H1 (cell line): ENCODE measurements around the gene TFF2. TPM values are rescaled to one million over a fixed set of nuclear protein-coding genes. Genes with fewer than 3 reads are reported as not detected.

Experiments
- CTCF ChIA-PET: fragments of 300-600 bp; sonication (Branson Sonifier 250); formaldehyde crosslinking; loops from one replicate; lab custom pipeline; 2021; ENCODE audit not compliant: partially characterized antibody; lab: Charles Lee
- POLR2A ChIA-PET: fragments of 300-600 bp; sonication (Branson Sonifier 250); formaldehyde crosslinking; loops from one replicate; lab custom pipeline; 2021; ENCODE audit warnings: inconsistent platforms; ENCODE audit not compliant: partially characterized antibody; lab: Charles Lee
- DNase-seq, 2 experiments: peaks; one replicate each; pipeline versions ENCODE4 v3.0.0 to v3.0.0-alpha.2; 2010 to 2022; ENCODE audit warnings: low spot score in 2 of 2, low read depth in 1 of 2, mixed read lengths in 1 of 2
- FAIRE-seq: peaks from 2 replicates; lab custom pipeline; 2011; peaks lifted over from hg19 to GRCh38; lab: Jason Lieb, UNC
- H2AFZ ChIP-seq: 2 replicates; pipeline ENCODE4 v1.8.1; 2012; ENCODE audit warnings: low read length, inconsistent platforms
- H2AK5ac ChIP-seq: 2 replicates; pipeline ENCODE4 v1.6.1; 2013; ENCODE audit warnings: low read depth, low read length
- H2BK120ac ChIP-seq: replicated peaks from 2 replicates; pipeline ENCODE3; 2013; ENCODE audit warnings: low read depth, low read length, inconsistent platforms
- H2BK12ac ChIP-seq: 2 replicates; pipeline ENCODE4 v1.6.1; 2013; ENCODE audit warnings: low read depth, low read length
- H2BK15ac ChIP-seq: 2 replicates; pipeline ENCODE4 v1.6.1; 2013; ENCODE audit warnings: low read length
- H2BK20ac ChIP-seq: 2 replicates; pipeline ENCODE4 v1.6.1; 2013; ENCODE audit warnings: low read length
- H2BK5ac ChIP-seq: 2 replicates; pipeline ENCODE4 v1.6.1; 2013; ENCODE audit warnings: low read depth, low read length
- H3K14ac ChIP-seq: 2 replicates; pipeline ENCODE4 v1.6.1; 2013; ENCODE audit warnings: inconsistent platforms; ENCODE audit not compliant: insufficient read length
- H3K18ac ChIP-seq: 2 replicates; pipeline ENCODE4 v1.6.1; 2013; ENCODE audit warnings: low read length; ENCODE audit errors: extremely low read depth
- H3K23ac ChIP-seq: 2 replicates; pipeline ENCODE4 v1.6.1; 2013; ENCODE audit warnings: inconsistent platforms; ENCODE audit not compliant: insufficient read length
- H3K23me2 ChIP-seq: 2 replicates; pipeline ENCODE4 v1.6.1; 2013; ENCODE audit warnings: low read depth, low read length
- H3K27ac ChIP-seq: 2 replicates; pipeline ENCODE4 v1.6.1; 2011; ENCODE audit warnings: low read depth, low read length, inconsistent platforms
- H3K27me3 ChIP-seq, 4 experiments: replicated peaks in 1 of 4; 1 replicate in 1 of 4; 2 replicates in 3 of 4; pipeline versions ENCODE4 v1.6.1 to v1.8.1; 2011 to 2013; ENCODE audit warnings: low read length in 3 of 4, mild to moderate bottlenecking in 3 of 4, inconsistent platforms in 2 of 4, mixed read lengths in 2 of 4, moderate library complexity in 1 of 4; ENCODE audit not compliant: control insufficient read depth in 3 of 4, insufficient read depth in 3 of 4; ENCODE audit errors: extremely low read depth in 1 of 4
- H3K36me3 ChIP-seq, 4 experiments: 2 replicates each; pipeline versions ENCODE4 v1.6.1 to v1.8.1; 2011 to 2013; ENCODE audit warnings: mild to moderate bottlenecking in 4 of 4, low read length in 3 of 4, moderate library complexity in 2 of 4, control low read depth in 1 of 4, inconsistent platforms in 1 of 4; ENCODE audit not compliant: insufficient read depth in 4 of 4, control insufficient read depth in 2 of 4
- H3K4ac ChIP-seq: replicated peaks from 2 replicates; pipeline ENCODE3; 2013; ENCODE audit warnings: low read length, low read depth, mixed read lengths, inconsistent platforms; ENCODE audit not compliant: insufficient read length
- H3K4me1 ChIP-seq, 4 experiments: replicated peaks in 1 of 4; 1 replicate in 1 of 4; 2 replicates in 3 of 4; pipeline versions ENCODE4 v1.6.1 to v1.8.1; 2011 to 2013; ENCODE audit warnings: low read length in 3 of 4, inconsistent platforms in 2 of 4, mixed read lengths in 1 of 4; ENCODE audit not compliant: insufficient read depth in 4 of 4, control insufficient read depth in 3 of 4
- H3K4me2 ChIP-seq, 2 experiments: 2 replicates each; pipeline versions ENCODE4 v1.6.1 to v1.8.1; 2011 to 2013; ENCODE audit warnings: low read depth in 2 of 2, low read length in 2 of 2, control low read depth in 1 of 2, inconsistent platforms in 1 of 2, mild to moderate bottlenecking in 1 of 2; ENCODE audit not compliant: insufficient read depth in 1 of 2
- H3K4me3 ChIP-seq, 4 experiments: fragments of 200-600, 300-600 bp in 1 of 4; sonication (generic), shearing (Covaris generic), sonication (Bioruptor Twin) in 1 of 4; 2 replicates each; pipeline versions ENCODE4 v1.5.1 to v1.8.1; 2011 to 2016; ENCODE audit warnings: low read length in 4 of 4, low read depth in 3 of 4, control low read depth in 2 of 4, inconsistent platforms in 2 of 4, mild to moderate bottlenecking in 2 of 4, mixed read lengths in 1 of 4, moderate library complexity in 1 of 4; ENCODE audit not compliant: insufficient read depth in 2 of 4; ENCODE audit errors: extremely low read depth in 1 of 4
- H3K56ac ChIP-seq: replicated peaks from 2 replicates; pipeline ENCODE3; 2013; ENCODE audit warnings: low read depth, mild to moderate bottlenecking, mixed read lengths, low read length, inconsistent platforms; ENCODE audit not compliant: insufficient read length
- H3K79me1 ChIP-seq: 2 replicates; pipeline ENCODE4 v1.6.1; 2013; ENCODE audit warnings: low read depth, low read length, control low read depth
- H3K79me2 ChIP-seq, 2 experiments: 2 replicates each; pipeline versions ENCODE4 v1.6.1 to v1.8.1; 2012 to 2013; ENCODE audit warnings: low read length in 2 of 2, mild to moderate bottlenecking in 2 of 2, inconsistent platforms in 1 of 2; ENCODE audit not compliant: insufficient read depth in 2 of 2, control insufficient read depth in 1 of 2
- H3K9ac ChIP-seq, 4 experiments: replicated peaks in 1 of 4; 1 replicate in 1 of 4; 2 replicates in 3 of 4; pipeline versions ENCODE4 v1.6.1 to v1.8.1; 2011 to 2013; ENCODE audit warnings: low read depth in 3 of 4, low read length in 3 of 4, control low read depth in 2 of 4, mild to moderate bottlenecking in 2 of 4, moderate library complexity in 2 of 4, inconsistent platforms in 1 of 4; ENCODE audit errors: extremely low read depth in 1 of 4
- H3K9me3 ChIP-seq, 2 experiments: 2 replicates each; pipeline versions ENCODE4 v1.6.1 to v1.8.1; 2012 to 2013; ENCODE audit warnings: mild to moderate bottlenecking in 2 of 2, moderate library complexity in 2 of 2, control low read depth in 1 of 2, inconsistent platforms in 1 of 2, low read depth in 1 of 2, low read length in 1 of 2, mixed read lengths in 1 of 2; ENCODE audit not compliant: insufficient read depth in 2 of 2
- H4K20me1 ChIP-seq, 2 experiments: replicated peaks in 1 of 2; 2 replicates each; pipeline versions ENCODE3 to v1.8.1; 2011 to 2013; ENCODE audit warnings: inconsistent platforms in 2 of 2, low read length in 2 of 2, mild to moderate bottlenecking in 1 of 2; ENCODE audit not compliant: insufficient read depth in 2 of 2, control insufficient read depth in 1 of 2
- H4K5ac ChIP-seq: 2 replicates; pipeline ENCODE4 v1.6.1; 2013; ENCODE audit warnings: low read length, low read depth, mixed read lengths, inconsistent platforms; ENCODE audit not compliant: insufficient read length
- H4K8ac ChIP-seq: 2 replicates; pipeline ENCODE4 v1.8.0; 2013; ENCODE audit warnings: mild to moderate bottlenecking, moderate library complexity, low read length, inconsistent platforms; ENCODE audit not compliant: insufficient read depth; ENCODE audit errors: extremely low read depth
- H4K91ac ChIP-seq: replicated peaks from 2 replicates; pipeline ENCODE3; 2013; ENCODE audit warnings: low read length, mixed read lengths, inconsistent platforms; ENCODE audit not compliant: insufficient read length
- FOSL1 ChIP-seq: IDR thresholded peaks from 2 replicates; pipeline ENCODE4 v1.6.1; 2011; ENCODE audit warnings: mild to moderate bottlenecking, low read depth, low read length, moderate library complexity; ENCODE audit not compliant: insufficient read depth
- NRF1 ChIP-seq: IDR thresholded peaks from 2 replicates; pipeline ENCODE4 v1.6.1; 2011; ENCODE audit warnings: mild to moderate bottlenecking, low read depth, low read length, improper control_type of control experiment
- WGBS, 2 experiments: shearing (Covaris generic) in 1 of 2; methylation state at CpG; one replicate each; pipeline versions ENCODE4 v1.1.6 to v1.1.7; 2013 to 2015; ENCODE audit warnings: low lambda C conversion rate in 2 of 2, mixed read lengths in 2 of 2, inconsistent platforms in 1 of 2, low coverage in 1 of 2, missing lambda C conversion rate in 1 of 2; ENCODE audit not compliant: insufficient replicate concordance in 2 of 2, insufficient coverage in 1 of 2, insufficient read length in 1 of 2; ENCODE audit errors: extremely low coverage in 1 of 2, missing lambda C conversion rate in 1 of 2; 5-methylcytosine and 5-hydroxymethylcytosine counted together
- polyA plus RNA-seq, 7 experiments: library from polyadenylated mRNA; depleted of rRNA in 3 of 7; stranded (reverse) in 5 of 7; unstranded in 2 of 7; fragments of >200 nt in 5 of 7; fragments of 200-250 nt in 2 of 7; gene quantifications; 1 replicate in 5 of 7; 2 replicates in 1 of 7; 4 replicates in 1 of 7; pipeline versions ENCODE4 v1.2.1 to v1.2.3, GENCODE V29; 2011 to 2013; ENCODE audit warnings: missing spikeins in 2 of 7, mixed read lengths in 2 of 7
- total RNA-seq: library from RNA; stranded (reverse); fragmentation: NEBNext Ultra II Directional; extraction: Animal tissue kit (Norgen Biotek cat#: 25700); gene quantifications from 2 replicates; pipeline ENCODE4 v1.2.1, GENCODE V29; 2021

Gene TFF2
- total and polyA plus RNA-seq, 2 of the 8 experiments (the other 6 are each of a cell fraction or from before 2014, with no cell fraction given): not detected

- DNase-seq: no peak
- TF ChIP-seq NRF1: no peak
- TF ChIP-seq FOSL1: no peak
- TF ChIP-seq, all 59 proteins: peak for 0
- Histone ChIP-seq H3K4me3 (no peak overlapping the region), H3K4ac (no peak overlapping the region), H2BK5ac (no peak overlapping the region; the same call in 1 of the 2 replicates), H2BK12ac (no peak overlapping the region), H3K14ac (no peak overlapping the region), H4K91ac (no peak overlapping the region), H2AFZ (no peak overlapping the region), H3K9ac (no peak overlapping the region), H3K4me1 (no peaks in the 10 kb centered on the region), H2BK15ac (no peak overlapping the region; the same call in 1 of the 2 replicates), H3K27ac (no peak overlapping the region), H3K18ac (no peak overlapping the region), H3K9me3 (no peaks in the 10 kb centered on the region), H3K23ac (no peak overlapping the region), H3K56ac (no peak overlapping the region), H3K79me1 (no peaks in the 10 kb centered on the region), H3K23me2 (no peaks in the 10 kb centered on the region), H2BK120ac (no peak overlapping the region), H3K79me2 (no peaks in the 10 kb centered on the region), H3K4me2 (no peak overlapping the region), H4K20me1 (no peaks in the 10 kb centered on the region), H2AK5ac (no peak overlapping the region; the same call in 1 of the 2 replicates), H2BK20ac (no peak overlapping the region), H4K8ac (no peak overlapping the region), H3K36me3 (no peaks in the 10 kb centered on the region), H3K27me3 (no peaks in the 10 kb centered on the region), H4K5ac (no peak overlapping the region)
- ChIA-PET POLR2A (interaction anchor here (1.1 kb wide), 1 partner anchor 34 kb away, joined by 3 read pairs; no protein-coding TSS in a partner anchor), CTCF (interaction anchor here (1.5 to 6.5 kb wide), 2 partner anchors 11 to 36 kb away, joined by 3 to 36 read pairs; no protein-coding TSS in a partner anchor)
- FAIRE-seq: no peak
- 85% methylated on average over 7 of the region's 7 CpGs; no CpG with 5 or more reads in 1 of the 2 experiments for WGBS, 2 experiments
Measured at GRCh38 chr21:42300045-42300583, 50.7 kb downstream of the TFF2 start.
